ENCODE data around the gene NRXN2.

NRXN2 gene

DNA sequence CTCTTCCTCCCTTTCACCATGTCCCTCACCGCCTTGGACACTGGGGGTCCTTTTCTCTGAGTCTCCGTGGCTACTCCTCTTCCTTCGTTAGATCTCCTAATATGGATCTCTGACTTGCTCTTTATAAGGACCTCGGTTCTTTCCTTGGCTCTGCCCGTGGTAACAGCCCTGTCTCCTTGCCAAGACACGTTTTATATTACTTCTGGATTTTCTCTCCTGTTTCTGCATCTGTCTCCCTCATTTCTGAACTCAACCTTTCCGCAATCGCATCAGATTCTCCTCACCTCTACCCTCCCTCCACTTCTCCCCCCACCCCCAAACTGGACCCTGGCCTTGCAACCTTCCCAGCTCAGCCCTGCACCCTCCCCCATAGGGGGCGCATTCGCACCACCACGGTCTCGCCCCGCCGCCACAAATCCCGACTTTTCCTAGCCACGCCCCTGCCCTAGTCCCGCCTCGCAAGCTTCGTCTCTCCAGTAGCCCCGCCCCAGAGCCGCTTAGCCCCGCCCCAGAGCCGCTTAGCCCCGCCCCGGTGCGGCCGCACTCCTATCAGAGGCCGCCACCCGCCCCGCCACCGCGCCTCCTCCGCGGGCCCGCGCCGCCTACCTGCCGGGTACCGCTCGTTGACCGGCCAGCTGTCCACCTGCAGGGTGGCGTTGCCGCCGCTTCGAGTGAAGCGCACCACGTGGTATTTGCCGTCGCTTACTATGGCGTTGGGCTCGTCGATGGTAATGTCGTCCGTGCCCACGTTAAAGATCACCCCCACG lies 93.0 kb downstream of the NRXN2 start:
- peaks cover 9 to 23% of the 10 kb centered on the region in 2 donors for H3K27me3 Mint-ChIP-seq
- H3K4me1 Mint-ChIP-seq (ENCODE audit: low read depth in 2 of 2): peaks cover 10 to 19% of the 10 kb centered on the region in 2 donors
- DNase-seq (no peak), ATAC-seq (replicated peaks) (no peak)
- H3K9me3 Mint-ChIP-seq: no peaks in the 10 kb centered on the region
- no peak overlapping the region for H3K4me3 Mint-ChIP-seq
- H3K27ac Mint-ChIP-seq: no peak overlapping the region
- H3K36me3 Mint-ChIP-seq (ENCODE audit: insufficient read depth): no peaks in the 10 kb centered on the region

DNA sequence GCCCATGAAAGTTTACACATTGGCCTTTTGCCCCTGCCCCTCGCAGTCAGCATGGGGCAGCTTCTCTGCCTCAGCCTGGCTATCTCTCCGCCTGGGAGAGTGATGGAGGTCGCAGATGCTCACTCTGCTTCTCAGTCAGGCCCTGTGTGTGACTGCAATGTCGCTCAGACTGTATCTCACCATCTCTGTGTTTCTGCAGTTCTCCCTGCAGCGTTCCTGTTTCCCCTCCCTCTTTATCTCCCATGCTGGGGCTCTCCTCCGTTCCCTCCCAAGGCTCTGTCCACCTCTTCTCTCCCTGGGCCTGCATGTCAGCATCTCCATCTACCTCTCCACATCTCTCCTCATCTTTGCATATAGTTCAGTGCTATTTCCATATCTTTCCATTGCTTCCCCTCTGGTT lies 93.9 kb downstream of the NRXN2 start:
- peaks cover 7 to 10% of the 10 kb centered on the region in 2 donors for H3K4me1 Mint-ChIP-seq (ENCODE audit: low read depth in 2 of 2)
- no peak overlapping the region for H3K27ac Mint-ChIP-seq
- ATAC-seq (replicated peaks) (no peak), DNase-seq (no peak)
- no peaks in the 10 kb centered on the region for H3K36me3 Mint-ChIP-seq (ENCODE audit: insufficient read depth)
- no peaks in the 10 kb centered on the region for H3K9me3 Mint-ChIP-seq
- H3K27me3 Mint-ChIP-seq: peaks cover 0 to 14% of the 10 kb centered on the region in 2 donors
- no peak overlapping the region for H3K4me3 Mint-ChIP-seq

DNA sequence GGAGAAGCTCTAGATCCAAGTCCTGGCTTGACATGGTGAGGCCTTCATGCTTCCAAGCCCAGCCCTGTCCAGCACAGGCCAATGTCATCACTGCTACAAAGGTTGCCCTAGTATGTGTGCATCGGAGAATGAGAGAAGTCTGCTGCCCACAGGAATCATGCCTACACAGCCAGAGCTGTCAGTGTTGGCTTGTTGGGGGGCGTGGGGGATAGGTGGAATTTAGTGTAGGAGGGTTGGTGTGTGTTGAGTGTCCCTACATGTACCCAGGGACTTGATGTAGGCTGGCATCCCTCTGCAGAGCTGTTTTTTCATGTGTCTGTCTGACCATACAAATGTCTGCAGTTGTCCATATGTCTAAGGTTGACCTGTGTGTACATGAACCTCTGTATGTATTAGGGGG lies 94.4 kb downstream of the NRXN2 start:
- Mint-ChIP-seq H3K9me3 (no peaks in the 10 kb centered on the region), H3K36me3 (ENCODE audit: insufficient read depth) (no peaks in the 10 kb centered on the region), H3K27me3 (peaks cover 0 to 9% of the 10 kb centered on the region in 2 donors), H3K27ac (no peak overlapping the region), H3K4me3 (no peak overlapping the region), H3K4me1 (ENCODE audit: low read depth in 2 of 2) (peaks cover 2 to 5% of the 10 kb centered on the region in 2 donors)
- DNase-seq (no peak), ATAC-seq (replicated peaks) (no peak)

DNA sequence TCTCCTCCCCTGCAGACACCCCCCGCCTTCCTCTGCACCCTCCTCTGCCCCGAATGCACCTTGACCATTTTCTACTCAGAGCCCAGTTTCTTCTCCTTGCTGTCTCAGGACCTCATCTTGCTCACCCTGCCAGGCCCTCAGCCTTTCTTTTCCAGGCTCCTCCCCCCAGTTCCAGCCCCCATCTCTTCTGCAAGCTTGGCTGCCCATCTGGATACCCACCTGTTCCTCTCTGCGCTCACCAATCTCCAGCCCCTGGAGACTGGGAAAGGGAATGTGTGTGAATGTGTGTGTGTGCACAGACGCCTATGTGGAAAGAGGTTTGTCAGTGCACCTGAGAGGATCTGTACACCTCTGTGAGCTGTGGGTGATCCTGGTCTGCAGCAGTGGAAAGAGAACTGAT lies 95.6 kb downstream of the NRXN2 start:
- H3K4me3 Mint-ChIP-seq: no peak overlapping the region
- ATAC-seq (replicated peaks) (no peak), DNase-seq (no peak)
- H3K27ac Mint-ChIP-seq: peak overlapping the region in 1 of 2 donors; percentile 27
- H3K36me3 Mint-ChIP-seq (ENCODE audit: insufficient read depth): no peaks in the 10 kb centered on the region
- peaks cover 0 to 8% of the 10 kb centered on the region in 2 donors for H3K27me3 Mint-ChIP-seq
- H3K9me3 Mint-ChIP-seq: no peaks in the 10 kb centered on the region
- H3K4me1 Mint-ChIP-seq (ENCODE audit: low read depth in 2 of 2): no peaks in the 10 kb centered on the region

DNA sequence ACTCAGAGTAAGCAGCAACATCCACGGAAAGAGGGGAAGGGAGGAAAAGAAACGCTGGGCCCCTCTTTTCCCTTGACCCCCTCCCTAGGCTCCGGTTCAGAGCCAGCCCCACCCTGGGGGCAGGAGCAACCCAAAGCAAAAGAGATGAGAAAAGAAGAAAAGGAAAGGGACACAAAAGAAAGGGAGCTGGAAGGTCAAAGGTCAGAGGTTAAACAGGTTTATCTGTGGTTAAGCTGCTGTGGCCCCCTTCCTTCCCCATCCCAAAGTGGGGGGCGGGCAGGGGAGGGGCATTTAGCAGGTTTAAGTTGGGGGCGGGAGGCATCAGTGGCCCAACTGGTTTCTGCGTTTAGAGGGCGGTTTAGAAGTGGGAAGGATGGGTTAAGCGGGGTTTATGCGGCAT lies 96.4 kb downstream of the NRXN2 start:
- ATAC-seq (replicated peaks): no peak
- Mint-ChIP-seq H3K36me3 (ENCODE audit: insufficient read depth) (no peaks in the 10 kb centered on the region), H3K27ac (no peak overlapping the region), H3K4me1 (ENCODE audit: low read depth in 2 of 2) (no peaks in the 10 kb centered on the region), H3K27me3 (peaks cover 0 to 3% of the 10 kb centered on the region in 2 donors), H3K9me3 (no peaks in the 10 kb centered on the region), H3K4me3 (no peak overlapping the region)
- DNase-seq: no peak

DNA sequence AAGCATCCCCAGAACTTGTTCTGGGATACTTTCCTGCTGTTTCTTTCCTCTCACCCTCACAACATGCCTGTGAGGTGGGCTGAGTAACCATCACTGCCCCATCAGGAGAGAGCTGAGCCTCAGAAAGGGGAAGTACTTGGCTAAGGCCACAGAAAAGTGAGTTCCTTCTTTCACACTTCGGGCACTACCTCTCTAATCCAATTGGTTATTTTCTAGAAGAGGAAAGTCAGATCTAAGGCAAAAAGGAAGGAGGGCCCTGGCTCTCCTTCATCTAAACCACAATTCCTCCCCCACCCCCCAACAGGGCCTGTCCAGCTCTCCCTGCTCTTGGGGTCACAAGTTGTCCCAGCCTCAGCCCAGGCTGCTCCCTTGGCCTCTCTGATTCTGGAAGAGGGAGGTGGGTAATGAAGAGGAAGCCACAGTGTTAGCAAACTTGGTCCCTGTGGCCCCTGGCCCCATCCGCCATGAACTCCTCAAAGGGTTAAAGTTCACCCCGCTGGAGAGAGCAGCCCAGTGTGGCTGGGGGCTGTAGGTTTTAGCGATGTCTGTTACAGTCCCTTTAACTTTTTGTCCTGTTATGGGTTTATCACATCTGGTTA lies 98.0 kb downstream of the NRXN2 start:
- ATAC-seq (replicated peaks) (peak; percentile 21), DNase-seq (no peak)
- H3K27me3 Mint-ChIP-seq: no peaks in the 10 kb centered on the region

DNA sequence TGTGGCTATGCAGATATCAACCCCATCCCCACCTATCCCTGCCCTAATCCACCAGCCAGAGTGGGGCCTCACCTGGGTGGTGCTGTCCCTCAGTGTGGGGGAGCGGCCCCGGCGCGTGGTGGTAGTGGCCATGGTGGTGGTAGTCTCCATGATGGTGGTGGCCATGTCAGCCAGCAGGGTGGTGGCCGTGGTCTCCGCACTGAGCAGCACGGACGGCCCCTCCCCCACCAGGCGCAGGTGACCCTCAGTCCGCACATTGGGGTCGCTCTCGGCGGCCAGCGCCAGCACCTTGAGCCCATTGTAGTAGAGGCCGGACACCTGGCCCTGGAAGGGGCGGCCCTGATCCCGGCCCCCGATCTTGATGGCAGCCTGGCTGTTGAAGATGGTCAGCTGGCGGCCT lies 100.3 kb downstream of the NRXN2 start:
- no peak for ATAC-seq (replicated peaks)
- no peak for DNase-seq
- H3K4me1 Mint-ChIP-seq (ENCODE audit: low read depth in 2 of 2): peaks cover 0 to 2% of the 10 kb centered on the region in 2 donors
- H3K4me3 Mint-ChIP-seq: no peak overlapping the region
- H3K27me3 Mint-ChIP-seq: no peaks in the 10 kb centered on the region
- H3K9me3 Mint-ChIP-seq: no peaks in the 10 kb centered on the region
- H3K36me3 Mint-ChIP-seq (ENCODE audit: insufficient read depth): no peaks in the 10 kb centered on the region
- peak overlapping the region in 1 of 2 donors; percentile 81 for H3K27ac Mint-ChIP-seq

More for the DNA sequence above, 98.0 kb downstream of the NRXN2 start:
- Mint-ChIP-seq H3K4me1 (ENCODE audit: low read depth in 2 of 2) (no peaks in the 10 kb centered on the region), H3K36me3 (ENCODE audit: insufficient read depth) (no peaks in the 10 kb centered on the region), H3K4me3 (no peak overlapping the region), H3K27ac (no peak overlapping the region), H3K9me3 (no peaks in the 10 kb centered on the region)

DNA sequence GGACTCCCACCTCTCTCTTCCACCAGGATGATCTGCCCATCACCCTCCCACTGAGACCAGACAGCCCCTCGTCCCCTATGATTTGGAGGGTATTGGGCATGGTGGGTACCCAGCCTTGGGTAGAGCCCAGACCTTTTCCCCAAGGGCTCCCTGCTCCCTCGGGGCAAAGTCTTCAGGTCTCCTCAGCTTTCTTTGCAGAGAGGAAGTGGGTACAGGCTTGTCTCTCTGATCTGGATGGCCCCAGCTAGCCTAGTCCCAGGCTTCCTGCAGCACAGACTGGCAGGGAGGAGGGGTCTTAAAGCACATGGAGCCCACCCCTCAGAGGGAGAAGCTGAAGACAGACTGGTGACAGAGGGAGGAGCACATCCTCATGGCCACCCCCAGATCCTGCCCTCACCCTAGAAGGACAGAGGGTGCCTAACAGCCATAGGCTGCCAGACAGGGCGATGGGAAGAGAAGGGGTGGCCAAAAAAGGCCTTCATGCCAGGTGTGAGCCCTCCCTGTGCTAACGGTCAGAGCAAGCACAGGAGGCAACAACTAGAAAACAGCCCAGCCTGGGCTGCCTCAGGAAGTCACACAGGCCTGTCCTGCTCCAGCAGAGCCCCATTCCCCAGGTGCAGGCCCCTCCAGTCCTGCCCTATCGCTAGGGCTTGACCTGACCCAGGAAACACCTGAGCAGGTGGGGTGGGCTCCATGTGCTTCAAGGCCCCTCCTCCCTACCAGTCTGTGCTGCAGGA lies 101.5 kb downstream of the NRXN2 start:
- peaks cover 0 to 2% of the 10 kb centered on the region in 2 donors for H3K4me1 Mint-ChIP-seq (ENCODE audit: low read depth in 2 of 2)
- H3K4me3 Mint-ChIP-seq: no peak overlapping the region
- ATAC-seq (replicated peaks) (no peak), DNase-seq (no peak)
- peak overlapping the region; percentile 21 to 25 for H3K27ac Mint-ChIP-seq
- no peaks in the 10 kb centered on the region for H3K9me3 Mint-ChIP-seq
- H3K36me3 Mint-ChIP-seq (ENCODE audit: insufficient read depth): no peaks in the 10 kb centered on the region
- no peaks in the 10 kb centered on the region for H3K27me3 Mint-ChIP-seq

DNA sequence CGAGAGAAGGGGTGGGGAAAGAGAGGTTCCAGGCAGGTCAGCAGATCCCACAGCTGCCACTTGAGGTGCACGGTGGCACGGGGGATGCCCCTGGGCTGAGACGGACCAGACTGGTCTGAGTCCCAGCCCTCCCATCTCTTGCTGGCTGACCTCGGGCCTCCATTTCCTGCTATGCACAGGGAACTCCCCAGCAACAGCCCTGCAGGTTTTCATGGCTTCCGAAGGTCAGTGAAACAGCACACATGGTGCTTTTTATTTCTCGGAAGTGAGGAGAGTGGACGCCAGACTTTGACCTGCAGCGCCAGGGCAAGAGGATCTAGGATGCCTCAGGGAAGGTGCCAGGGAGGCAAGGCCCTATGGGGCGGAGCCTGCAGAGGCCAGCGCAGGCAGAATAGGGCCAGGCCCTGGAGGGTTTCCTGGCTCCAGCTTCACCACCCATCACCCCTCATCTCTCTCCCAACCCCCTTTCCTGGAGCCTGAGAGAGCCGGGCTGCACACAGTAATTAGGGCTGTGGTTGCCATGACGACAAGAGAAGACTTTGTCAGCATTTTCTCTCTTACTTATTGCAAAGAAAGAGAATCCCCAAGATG lies 102.5 kb downstream of the NRXN2 start:
- no peaks in the 10 kb centered on the region for H3K9me3 Mint-ChIP-seq
- peaks cover 0 to 2% of the 10 kb centered on the region in 2 donors for H3K4me1 Mint-ChIP-seq (ENCODE audit: low read depth in 2 of 2)
- H3K27ac Mint-ChIP-seq: peak overlapping the region in 1 of 2 donors; percentile 25
- H3K36me3 Mint-ChIP-seq (ENCODE audit: insufficient read depth): no peaks in the 10 kb centered on the region
- ATAC-seq (replicated peaks): no peak
- no peaks in the 10 kb centered on the region for H3K27me3 Mint-ChIP-seq
- no peak for DNase-seq
- H3K4me3 Mint-ChIP-seq: no peak overlapping the region

DNA sequence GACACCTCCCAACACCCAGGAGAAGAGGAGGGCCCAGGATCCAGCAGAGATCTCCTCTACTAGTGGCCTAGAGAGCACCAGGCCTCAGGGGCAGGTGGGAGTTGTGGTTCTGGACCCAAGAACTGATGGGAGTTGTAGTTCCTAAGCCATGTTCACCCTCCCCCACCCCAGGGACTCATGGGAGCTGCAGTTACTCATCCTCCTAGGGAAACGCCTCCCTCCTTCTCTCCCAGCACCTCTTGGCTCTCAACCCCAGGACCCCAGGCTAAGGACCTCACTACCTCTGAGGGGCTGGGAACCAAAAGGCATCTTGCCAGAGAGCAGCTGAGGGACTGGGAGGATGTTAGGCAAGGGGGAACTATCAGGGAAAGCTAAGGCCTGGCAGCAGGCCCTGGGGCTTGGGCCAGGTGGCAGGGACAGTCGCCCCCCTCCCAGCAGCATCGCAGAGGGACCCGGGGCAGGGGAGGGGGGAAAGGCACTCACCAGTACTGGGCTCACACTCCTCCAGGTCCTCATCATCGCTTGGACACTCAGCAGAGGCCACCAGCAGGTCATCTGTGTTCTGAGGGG lies 103.1 kb downstream of the NRXN2 start:
- Mint-ChIP-seq H3K27me3 (no peaks in the 10 kb centered on the region), H3K36me3 (ENCODE audit: insufficient read depth) (no peaks in the 10 kb centered on the region), H3K27ac (no peak overlapping the region), H3K4me1 (ENCODE audit: low read depth in 2 of 2) (peaks cover 0 to 2% of the 10 kb centered on the region in 2 donors), H3K9me3 (no peaks in the 10 kb centered on the region), H3K4me3 (no peak overlapping the region)
- no peak for ATAC-seq (replicated peaks)
- no peak for DNase-seq

DNA sequence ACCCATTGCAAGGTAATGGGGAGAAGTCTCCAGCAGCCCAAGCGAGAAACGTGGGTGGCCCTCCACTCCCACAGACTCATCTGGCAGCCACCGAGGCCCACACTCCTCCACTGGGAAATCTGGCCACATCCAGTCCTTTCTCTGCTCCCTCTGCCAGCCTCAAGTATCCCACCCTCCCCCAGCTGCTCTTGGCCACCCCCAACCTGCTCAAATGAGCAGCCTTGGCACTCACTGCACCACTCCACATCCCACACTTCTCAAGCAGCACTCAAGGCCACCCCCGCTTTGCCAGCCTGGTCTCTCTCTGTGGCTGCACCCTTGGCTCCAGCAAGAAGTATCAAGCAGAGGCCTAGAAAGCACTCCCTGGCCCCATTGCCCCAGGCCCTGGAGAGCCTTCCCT lies 103.8 kb downstream of the NRXN2 start:
- no peak for ATAC-seq (replicated peaks)
- Mint-ChIP-seq H3K4me3 (no peak overlapping the region), H3K27me3 (no peaks in the 10 kb centered on the region), H3K9me3 (no peaks in the 10 kb centered on the region), H3K27ac (no peak overlapping the region), H3K4me1 (ENCODE audit: low read depth in 2 of 2) (peaks cover 0 to 2% of the 10 kb centered on the region in 2 donors), H3K36me3 (ENCODE audit: insufficient read depth) (no peaks in the 10 kb centered on the region)
- no peak for DNase-seq

DNA sequence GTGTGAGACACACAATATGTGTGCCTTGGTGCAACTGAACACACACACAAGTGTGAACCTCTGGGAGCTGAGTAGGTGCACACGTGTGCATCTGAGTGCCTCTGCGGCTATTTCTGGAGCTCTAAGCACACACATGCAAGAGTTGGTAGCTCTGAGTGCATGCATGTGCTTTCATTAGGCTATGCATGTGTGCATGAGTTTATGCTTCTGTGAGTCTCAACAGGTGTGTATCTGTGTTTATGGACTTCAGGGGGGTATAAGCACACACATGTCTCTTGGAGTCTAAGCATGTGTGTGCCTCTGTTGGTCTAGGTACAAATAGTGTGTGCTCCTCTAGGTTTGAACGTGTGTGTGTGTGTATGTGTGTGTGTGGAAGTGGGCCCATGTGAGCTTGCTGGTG lies 106.2 kb downstream of the NRXN2 start:
- no peaks in the 10 kb centered on the region for H3K9me3 Mint-ChIP-seq
- H3K4me3 Mint-ChIP-seq: no peak overlapping the region
- ATAC-seq (replicated peaks) (no peak), DNase-seq (no peak)
- peaks cover 0 to 2% of the 10 kb centered on the region in 2 donors for H3K4me1 Mint-ChIP-seq (ENCODE audit: low read depth in 2 of 2)
- no peak overlapping the region for H3K27ac Mint-ChIP-seq
- no peaks in the 10 kb centered on the region for H3K27me3 Mint-ChIP-seq
- H3K36me3 Mint-ChIP-seq (ENCODE audit: insufficient read depth): no peaks in the 10 kb centered on the region

DNA sequence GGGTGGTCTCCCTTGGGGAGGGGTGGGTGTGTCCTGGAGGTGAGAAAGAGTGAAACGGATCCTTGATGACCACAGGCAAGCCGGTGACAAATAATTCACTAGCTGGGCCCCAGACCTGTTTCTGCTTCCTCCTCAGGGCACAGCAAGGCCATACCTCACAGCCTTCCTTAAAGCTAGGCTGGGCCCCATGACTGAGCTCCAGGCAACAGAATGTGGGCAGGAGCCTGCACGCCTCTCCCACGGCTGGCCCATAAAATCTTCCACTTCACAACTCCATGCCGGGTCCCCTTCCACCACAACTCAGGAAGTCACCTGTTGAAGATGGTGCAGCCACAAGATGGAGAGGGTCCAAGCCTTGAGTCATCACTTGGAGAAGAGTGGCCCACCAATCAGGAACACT lies 108.1 kb downstream of the NRXN2 start:
- Mint-ChIP-seq H3K4me3 (no peak overlapping the region), H3K4me1 (ENCODE audit: low read depth in 2 of 2) (peaks cover 0 to 7% of the 10 kb centered on the region in 2 donors), H3K27ac (no peak overlapping the region), H3K27me3 (no peaks in the 10 kb centered on the region), H3K9me3 (no peaks in the 10 kb centered on the region), H3K36me3 (ENCODE audit: insufficient read depth) (no peaks in the 10 kb centered on the region)
- DNase-seq (no peak), ATAC-seq (replicated peaks) (no peak)

All from effector memory CD8-positive, alpha-beta T cell (primary cell).